Stimulated activated CD8-positive, alpha-beta memory T cell treated with anti-CD3 and anti-CD28 coated beads, Interleukin-7, amount 100 ng/mL, for 24 hours (primary cell): ENCODE results near the gene JUP.

Source experiments
- DNase-seq: peaks from one replicate; pipeline ENCODE4 v3.0.0-alpha.2; 2020; ENCODE audit warnings: low read depth

JUP gene

GRCh38 chr17:41810659-41811548, 24.4 kb upstream of the JUP start:
- no peak for DNase-seq

GRCh38 chr17:41806685-41807445, 20.4 kb upstream of the JUP start:
- DNase-seq, result no peak

- DNase-seq, result no peak
Measured at GRCh38 chr17:41803049-41804020, 16.8 kb upstream of the JUP start.

- DNase-seq, result peak; percentile 58
Measured at GRCh38 chr17:41801374-41802271, 15.1 kb upstream of the JUP start.

- DNase-seq, result no peak
Measured at GRCh38 chr17:41800601-41801373, 14.3 kb upstream of the JUP start.

GRCh38 chr17:41799366-41799765, 12.9 kb upstream of the JUP start:
- DNase-seq, result no peak

GRCh38 chr17:41797377-41797776, 10.9 kb upstream of the JUP start:
- no peak for DNase-seq

- no peak for DNase-seq
Measured at GRCh38 chr17:41796121-41796895, 9.8 kb upstream of the JUP start.

- DNase-seq, result no peak
Measured at GRCh38 chr17:41794540-41794975, 8.0 kb upstream of the JUP start.

GRCh38 chr17:41793784-41794539, 7.5 kb upstream of the JUP start:
- no peak for DNase-seq

GRCh38 chr17:41792845-41793783, 6.6 kb upstream of the JUP start:
- DNase-seq, result no peak

GRCh38 chr17:41787021-41787418, 509 bp upstream of the JUP start:
- no peak for DNase-seq

- DNase-seq, result no peak
Measured at GRCh38 chr17:41785859-41786226, 668 bp downstream of the JUP start.

GRCh38 chr17:41785091-41785858, 1.2 kb downstream of the JUP start:
- DNase-seq, result no peak

GRCh38 chr17:41784207-41784744, 2.2 kb downstream of the JUP start:
- no peak for DNase-seq

- DNase-seq, result no peak
Measured at GRCh38 chr17:41782142-41782541, 4.4 kb downstream of the JUP start.
